ENCODE measurements around the gene CD163.
"Not testable (repeated sequence)": the region's sequence is repeated elsewhere in the genome, so short reads cannot be mapped to it uniquely, and the experiment has no call there.

DNA sequence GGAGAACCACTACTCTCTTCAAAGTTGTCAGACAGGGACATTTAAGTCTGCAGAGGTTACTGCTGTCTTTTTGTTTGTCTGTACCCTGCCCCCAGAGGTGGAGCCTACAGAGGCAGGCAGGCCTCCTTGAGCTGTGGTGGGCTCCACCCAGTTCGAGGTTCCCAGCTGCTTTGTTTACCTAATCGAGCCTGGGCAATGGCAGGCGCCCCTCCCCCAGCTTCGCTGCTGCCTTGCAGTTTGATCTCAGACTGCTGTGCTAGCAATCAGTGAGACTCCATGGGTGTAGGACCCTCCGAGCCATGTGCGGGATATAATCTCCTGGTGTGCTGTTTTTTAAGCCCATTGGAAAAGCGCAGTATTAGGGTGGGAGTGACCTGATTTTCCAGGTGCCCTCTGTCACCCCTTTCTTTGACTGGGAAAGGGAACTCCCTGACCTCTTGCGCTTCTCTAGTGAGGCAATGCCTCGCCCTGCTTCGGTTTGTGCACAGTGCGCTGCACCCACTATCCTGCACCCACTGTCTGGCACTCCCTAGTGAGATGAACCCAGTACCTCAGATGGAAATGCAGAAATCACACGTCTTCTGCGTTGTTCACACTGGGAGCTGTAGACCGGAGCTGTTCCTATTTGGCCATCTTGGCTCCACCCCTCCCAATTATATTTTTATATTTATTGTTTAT, 6.4 kb upstream of the CD163 start:
- TF ChIP-seq CTCF (IDR thresholded peaks at IDR 0.05); POLR2A (IDR thresholded peaks at IDR 0.05); POLR2AphosphoS5 (IDR thresholded peaks at IDR 0.05; ENCODE audit: insufficient read depth in 1 of 2, low read depth in 1 of 2): not testable (repeated sequence)
